DND-41 (cell line): ENCODE data around the gene LCN6.

Experiments used
- ATAC-seq: fragments of 200-7000 bp; cut with Tn5 transposase; 3 replicates; pipeline ENCODE4 v1.9.1; 2021; ENCODE audit warnings: low read depth; ENCODE audit not compliant: insufficient read depth
- DNase-seq: peaks from one replicate; pipeline ENCODE4 v3.0.0-alpha.2; 2020
- H2AFZ ChIP-seq: 2 replicates; pipeline ENCODE4 v1.6.0; 2012; ENCODE audit warnings: low read depth, low read length
- H3K27ac ChIP-seq: 2 replicates; pipeline ENCODE4 v1.5.1; 2012; ENCODE audit warnings: low read length, inconsistent platforms
- H3K27me3 ChIP-seq: fragments of 200-600 bp; sonication (generic); 2 replicates; pipeline ENCODE4 v1.6.0; 2012; ENCODE audit warnings: low read length, mild to moderate bottlenecking, inconsistent platforms; ENCODE audit not compliant: insufficient read depth, poor library complexity
- H3K36me3 ChIP-seq: 2 replicates; pipeline ENCODE4 v1.5.1; 2012; ENCODE audit warnings: low read length, inconsistent platforms; ENCODE audit not compliant: insufficient read depth
- H3K4me1 ChIP-seq: 2 replicates; pipeline ENCODE4 v1.5.1; 2012; ENCODE audit warnings: mild to moderate bottlenecking, low read length; ENCODE audit not compliant: insufficient read depth
- H3K4me2 ChIP-seq: 2 replicates; pipeline ENCODE4 v1.6.0; 2012; ENCODE audit warnings: mild to moderate bottlenecking, moderate library complexity, low read length, inconsistent platforms; ENCODE audit not compliant: insufficient read depth
- H3K4me3 ChIP-seq, 2 experiments: fragments of 200-600 bp in 1 of 2; shearing (Covaris generic) in 1 of 2; 2 replicates each; pipeline ENCODE4 v1.5.1; 2012 to 2016; ENCODE audit warnings: inconsistent platforms in 2 of 2, low read length in 2 of 2, mild to moderate bottlenecking in 2 of 2, low read depth in 1 of 2, moderate library complexity in 1 of 2
- H3K79me2 ChIP-seq: 2 replicates; pipeline ENCODE4 v1.6.0; 2012; ENCODE audit warnings: low read length, inconsistent platforms; ENCODE audit not compliant: insufficient read depth
- H3K9ac ChIP-seq: 2 replicates; pipeline ENCODE4 v1.6.0; 2012; ENCODE audit warnings: low read depth, mild to moderate bottlenecking, inconsistent platforms, low read length, moderate library complexity
- H3K9me3 ChIP-seq: 2 replicates; pipeline ENCODE4 v1.5.1; 2012; ENCODE audit warnings: low read length, moderate library complexity, mild to moderate bottlenecking, inconsistent platforms; ENCODE audit not compliant: insufficient read depth, severe bottlenecking
- H4K20me1 ChIP-seq: 2 replicates; pipeline ENCODE4 v1.6.0; 2012; ENCODE audit warnings: low read length; ENCODE audit not compliant: insufficient read depth
- EZH2 ChIP-seq: IDR thresholded peaks from 3 replicates; pipeline ENCODE4 v1.6.1; 2012; ENCODE audit warnings: borderline replicate concordance, low read depth, mild to moderate bottlenecking, moderate library complexity, low read length, inconsistent platforms; ENCODE audit not compliant: severe bottlenecking
- TF ChIP-seq, protein P1 (sequence below): IDR thresholded peaks from 2 replicates; pipeline ENCODE4 v1.5.1; 2012; ENCODE audit warnings: borderline replicate concordance, low read length, moderate library complexity, mild to moderate bottlenecking; ENCODE audit not compliant: poor library complexity, severe bottlenecking; ENCODE audit errors: extremely low read depth

Gene LCN6

DNA sequence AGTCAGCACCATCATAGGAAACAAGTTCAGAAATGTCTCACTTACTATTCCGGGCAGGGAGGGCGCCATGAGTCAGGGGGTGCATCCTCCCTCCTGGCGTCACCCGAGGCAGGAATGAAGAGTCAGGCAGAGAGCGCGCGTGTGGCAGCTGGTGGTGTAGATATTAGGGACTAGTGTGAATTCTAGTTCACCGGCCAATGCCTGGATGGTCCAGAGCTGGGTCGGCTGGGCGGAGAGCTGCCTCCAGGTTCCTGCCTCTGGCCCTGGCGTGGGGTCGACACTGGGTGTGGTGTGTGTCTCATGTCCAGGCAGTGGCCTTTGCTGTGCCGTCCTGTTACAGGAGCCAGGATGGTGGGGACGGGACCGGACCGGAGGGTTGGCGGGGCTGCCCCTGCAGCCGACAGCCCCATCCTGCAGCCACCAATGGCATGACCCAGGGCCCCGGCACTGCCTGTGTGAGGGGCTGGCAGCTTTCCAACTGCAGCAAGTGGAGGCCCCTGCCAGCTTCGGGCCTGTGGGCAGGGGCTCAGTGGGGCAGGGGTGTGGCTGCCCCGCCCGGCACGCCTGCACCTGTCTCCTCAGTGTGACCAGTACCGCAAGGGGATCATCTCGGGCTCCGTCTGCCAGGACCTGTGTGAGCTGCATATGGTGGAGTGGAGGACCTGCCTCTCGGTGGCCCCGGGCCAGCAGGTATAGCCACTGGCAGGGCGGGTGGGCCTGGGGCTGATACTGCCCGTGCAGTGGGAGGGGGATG is 26.8 kb downstream of the LCN6 start:
- Histone ChIP-seq H3K36me3 (peaks cover 42% of the 10 kb centered on the region), H4K20me1 (peaks cover 35% of the 10 kb centered on the region), H3K27me3 (no peaks in the 10 kb centered on the region), H3K9ac (no peak overlapping the region), H3K27ac (no peak overlapping the region), H3K79me2 (peaks cover 12% of the 10 kb centered on the region), H3K4me1 (peaks cover 13% of the 10 kb centered on the region), H2AFZ (no peak overlapping the region), H3K4me2 (no peak overlapping the region), H3K9me3 (no peaks in the 10 kb centered on the region), H3K4me3 (no peak overlapping the region)
- no peak for DNase-seq
- TF ChIP-seq EZH2: no peak
- TF ChIP-seq, protein P1, sequence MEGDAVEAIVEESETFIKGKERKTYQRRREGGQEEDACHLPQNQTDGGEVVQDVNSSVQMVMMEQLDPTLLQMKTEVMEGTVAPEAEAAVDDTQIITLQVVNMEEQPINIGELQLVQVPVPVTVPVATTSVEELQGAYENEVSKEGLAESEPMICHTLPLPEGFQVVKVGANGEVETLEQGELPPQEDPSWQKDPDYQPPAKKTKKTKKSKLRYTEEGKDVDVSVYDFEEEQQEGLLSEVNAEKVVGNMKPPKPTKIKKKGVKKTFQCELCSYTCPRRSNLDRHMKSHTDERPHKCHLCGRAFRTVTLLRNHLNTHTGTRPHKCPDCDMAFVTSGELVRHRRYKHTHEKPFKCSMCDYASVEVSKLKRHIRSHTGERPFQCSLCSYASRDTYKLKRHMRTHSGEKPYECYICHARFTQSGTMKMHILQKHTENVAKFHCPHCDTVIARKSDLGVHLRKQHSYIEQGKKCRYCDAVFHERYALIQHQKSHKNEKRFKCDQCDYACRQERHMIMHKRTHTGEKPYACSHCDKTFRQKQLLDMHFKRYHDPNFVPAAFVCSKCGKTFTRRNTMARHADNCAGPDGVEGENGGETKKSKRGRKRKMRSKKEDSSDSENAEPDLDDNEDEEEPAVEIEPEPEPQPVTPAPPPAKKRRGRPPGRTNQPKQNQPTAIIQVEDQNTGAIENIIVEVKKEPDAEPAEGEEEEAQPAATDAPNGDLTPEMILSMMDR: no peak
- ATAC-seq: no peak

DNA sequence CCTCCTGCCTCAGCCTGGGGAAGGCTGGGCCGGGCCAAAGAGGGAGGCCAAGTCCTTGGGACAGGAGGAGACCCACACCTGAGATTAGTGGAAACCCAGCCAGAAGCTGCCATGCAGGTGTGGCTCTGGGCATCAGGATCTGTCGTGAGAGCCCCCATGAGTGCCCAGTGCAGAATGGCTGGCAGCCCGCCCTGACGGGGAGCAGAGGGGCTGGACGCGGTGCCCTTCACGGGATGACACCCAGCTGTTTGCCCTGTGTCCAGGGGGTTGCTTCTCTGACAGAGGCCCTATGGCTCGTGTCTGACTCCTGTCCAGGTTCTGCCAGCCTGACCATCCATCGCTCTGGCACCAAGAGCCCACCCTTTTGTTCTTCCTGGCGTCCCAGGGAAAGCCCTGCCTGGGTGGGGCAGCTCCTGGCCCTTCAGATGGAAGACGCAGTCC is 27.4 kb downstream of the LCN6 start:
- H3K4me2 ChIP-seq: no peak overlapping the region

GRCh38 chr9:136720251-136720897 is 28.0 kb downstream of the LCN6 start:
- TF ChIP-seq, protein P1: no peak
- TF ChIP-seq EZH2: no peak

More for the DNA sequence above, 27.4 kb downstream of the LCN6 start:
- peaks cover 29% of the 10 kb centered on the region for H4K20me1 ChIP-seq
- no peaks in the 10 kb centered on the region for H3K27me3 ChIP-seq
- TF ChIP-seq EZH2: no peak
- TF ChIP-seq, protein P1: no peak
- H3K9ac ChIP-seq: no peak overlapping the region
- H3K79me2 ChIP-seq: peaks cover 6% of the 10 kb centered on the region
- H3K4me3 ChIP-seq: no peak overlapping the region
- no peak overlapping the region for H2AFZ ChIP-seq
- no peak overlapping the region for H3K27ac ChIP-seq
- ATAC-seq (no peak), DNase-seq (no peak)
- H3K9me3 ChIP-seq: no peaks in the 10 kb centered on the region
- peaks cover 7% of the 10 kb centered on the region for H3K4me1 ChIP-seq
- H3K36me3 ChIP-seq: peaks cover 36% of the 10 kb centered on the region

More at GRCh38 chr9:136720251-136720897, 28.0 kb downstream of the LCN6 start:
- Histone ChIP-seq H3K36me3 (peaks cover 30% of the 10 kb centered on the region), H3K9me3 (no peaks in the 10 kb centered on the region), H3K4me1 (peaks cover 2% of the 10 kb centered on the region; the same call in 1 of the 2 replicates), H3K4me3 (no peak overlapping the region), H3K4me2 (no peak overlapping the region), H3K79me2 (peaks cover 1% of the 10 kb centered on the region; the same call in 1 of the 2 replicates), H3K27ac (no peak overlapping the region), H4K20me1 (peaks cover 24% of the 10 kb centered on the region), H3K27me3 (no peaks in the 10 kb centered on the region), H3K9ac (no peak overlapping the region), H2AFZ (no peak overlapping the region)
- ATAC-seq (no peak), DNase-seq (no peak)
